Fibroblast of lung (primary cell): Measurements from ENCODE around the gene SBF2. TPM values are rescaled to one million over a fixed set of nuclear protein-coding genes. Genes with fewer than 3 reads are reported as not detected.

Experiments used
- DNase-seq, 2 donors: peaks; one replicate each; pipeline versions ENCODE4 v3.0.0 to v3.0.0-alpha.2; 2010; ENCODE audit warnings: low read depth in 2 of 2
- H2AFZ ChIP-seq: 2 replicates; pipeline ENCODE4 v1.5.1; 2012; ENCODE audit warnings: low read length, control low read depth, inconsistent platforms
- H3K27ac ChIP-seq: 2 replicates; pipeline ENCODE4 v1.5.1; 2011; ENCODE audit warnings: low read length, control low read depth; ENCODE audit not compliant: insufficient read depth
- H3K27me3 ChIP-seq: 2 replicates; pipeline ENCODE4 v1.5.1; 2011; ENCODE audit warnings: mild to moderate bottlenecking, low read length; ENCODE audit not compliant: control insufficient read depth, insufficient read depth
- H3K36me3 ChIP-seq: 2 replicates; pipeline ENCODE4 v1.5.1; 2011; ENCODE audit warnings: low read length; ENCODE audit not compliant: control insufficient read depth, insufficient read depth
- H3K4me1 ChIP-seq: 2 replicates; pipeline ENCODE4 v1.5.1; 2011; ENCODE audit warnings: low read length; ENCODE audit not compliant: control insufficient read depth, insufficient read depth; ENCODE audit errors: extremely low read depth
- H3K4me2 ChIP-seq: 2 replicates; pipeline ENCODE4 v1.5.1; 2011; ENCODE audit warnings: low read length, control low read depth; ENCODE audit not compliant: insufficient read depth; ENCODE audit errors: extremely low read depth
- H3K4me3 ChIP-seq, 4 experiments: fragments of 200-600 bp in 1 of 4; sonication (generic) in 1 of 4; replicated peaks in 1 of 4; 2 replicates each; pipeline ENCODE4 v1.5.1; 2011 to 2016; ENCODE audit warnings: low read length in 4 of 4, low read depth in 3 of 4, mild to moderate bottlenecking in 3 of 4, control low read depth in 2 of 4, inconsistent platforms in 1 of 4, mixed read lengths in 1 of 4; ENCODE audit not compliant: insufficient read depth in 1 of 4; ENCODE audit errors: control extremely low read depth in 1 of 4
- H3K79me2 ChIP-seq: 2 replicates; pipeline ENCODE4 v1.5.1; 2012; ENCODE audit warnings: mild to moderate bottlenecking, low read length, inconsistent platforms; ENCODE audit not compliant: control insufficient read depth, insufficient read depth
- H3K9ac ChIP-seq: 2 replicates; pipeline ENCODE4 v1.5.1; 2011; ENCODE audit warnings: mild to moderate bottlenecking, low read length, control low read depth; ENCODE audit not compliant: insufficient read depth
- H3K9me3 ChIP-seq: 2 replicates; pipeline ENCODE4 v1.5.1; 2012; ENCODE audit warnings: low read depth, low read length; ENCODE audit not compliant: control insufficient read depth, insufficient read depth
- H4K20me1 ChIP-seq: 2 replicates; pipeline ENCODE4 v1.5.1; 2011; ENCODE audit warnings: low read length; ENCODE audit not compliant: control insufficient read depth, insufficient read depth; ENCODE audit errors: extremely low read depth
- EZH2 ChIP-seq: IDR thresholded peaks from 2 replicates; pipeline ENCODE4 v1.5.1; 2012; ENCODE audit warnings: low read length, control low read depth, mild to moderate bottlenecking; ENCODE audit errors: missing control alignments
- polyA plus RNA-seq, 2 donors: library from polyadenylated mRNA; depleted of rRNA in 1 of 2; stranded (reverse) in 1 of 2; unstranded in 1 of 2; fragments of >200 nt; gene quantifications; 2 replicates each; pipeline ENCODE4 v1.2.1, GENCODE V29; 2011 to 2012; ENCODE audit warnings: missing spikeins in 1 of 2
- total RNA-seq: library from RNA; depleted of rRNA; stranded (reverse); fragments of >200 nt; gene quantifications from 2 replicates; pipeline ENCODE4 v1.2.1, GENCODE V29; 2014
- TF ChIP-seq, protein P1 (sequence below), 2 donors: IDR thresholded peaks in 1 of 2; conservative IDR thresholded peaks in 1 of 2; 1 replicate in 1 of 2; 2 replicates in 1 of 2; pipeline ENCODE4 v1.5.1; 2011 to 2012; ENCODE audit warnings: low read length in 2 of 2, control low read depth in 1 of 2, inconsistent platforms in 1 of 2, low read depth in 1 of 2, mild to moderate bottlenecking in 1 of 2

The SBF2 gene
- total and polyA plus RNA-seq, 2 donors (not counting 1 experiment from before 2014, with no cell fraction given): 69.4 to 95.9 TPM

DNA sequence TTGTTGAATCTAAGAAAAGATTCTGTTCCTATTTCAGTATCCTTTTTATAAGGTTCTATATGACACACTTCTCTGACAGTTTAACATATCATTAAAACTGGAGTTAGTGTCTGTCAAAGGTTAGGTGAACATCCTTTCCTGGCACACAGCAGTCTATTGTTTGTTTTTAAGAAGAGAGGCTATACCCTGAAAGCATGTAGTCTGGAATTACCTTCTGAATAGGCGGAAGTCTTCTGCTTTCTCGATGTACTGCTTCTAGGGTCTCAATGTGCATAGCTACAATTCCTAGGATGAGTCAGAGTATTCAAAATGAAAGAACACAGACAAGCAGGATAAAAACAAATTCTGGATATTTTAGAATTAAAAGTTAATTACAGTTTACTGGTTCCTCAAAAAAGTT lies 441.6 kb downstream of the SBF2 start:
- Histone ChIP-seq H3K4me3 (no peak overlapping the region), H2AFZ (no peak overlapping the region), H3K4me1 (peaks cover 8% of the 10 kb centered on the region), H3K4me2 (no peak overlapping the region), H3K36me3 (peaks cover 4% of the 10 kb centered on the region), H4K20me1 (no peaks in the 10 kb centered on the region), H3K27ac (no peak overlapping the region), H3K9me3 (no peaks in the 10 kb centered on the region), H3K79me2 (no peaks in the 10 kb centered on the region), H3K27me3 (no peaks in the 10 kb centered on the region), H3K9ac (no peak overlapping the region)
- DNase-seq: peak in 1 of 2 donors; percentile 56
- TF ChIP-seq, protein P1, sequence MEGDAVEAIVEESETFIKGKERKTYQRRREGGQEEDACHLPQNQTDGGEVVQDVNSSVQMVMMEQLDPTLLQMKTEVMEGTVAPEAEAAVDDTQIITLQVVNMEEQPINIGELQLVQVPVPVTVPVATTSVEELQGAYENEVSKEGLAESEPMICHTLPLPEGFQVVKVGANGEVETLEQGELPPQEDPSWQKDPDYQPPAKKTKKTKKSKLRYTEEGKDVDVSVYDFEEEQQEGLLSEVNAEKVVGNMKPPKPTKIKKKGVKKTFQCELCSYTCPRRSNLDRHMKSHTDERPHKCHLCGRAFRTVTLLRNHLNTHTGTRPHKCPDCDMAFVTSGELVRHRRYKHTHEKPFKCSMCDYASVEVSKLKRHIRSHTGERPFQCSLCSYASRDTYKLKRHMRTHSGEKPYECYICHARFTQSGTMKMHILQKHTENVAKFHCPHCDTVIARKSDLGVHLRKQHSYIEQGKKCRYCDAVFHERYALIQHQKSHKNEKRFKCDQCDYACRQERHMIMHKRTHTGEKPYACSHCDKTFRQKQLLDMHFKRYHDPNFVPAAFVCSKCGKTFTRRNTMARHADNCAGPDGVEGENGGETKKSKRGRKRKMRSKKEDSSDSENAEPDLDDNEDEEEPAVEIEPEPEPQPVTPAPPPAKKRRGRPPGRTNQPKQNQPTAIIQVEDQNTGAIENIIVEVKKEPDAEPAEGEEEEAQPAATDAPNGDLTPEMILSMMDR (conservative IDR thresholded peaks at IDR 0.05 in 1 of 2, IDR thresholded peaks at IDR 0.05 in 1 of 2; ENCODE audit: low read depth in 1 of 2, low read length in 2 of 2): no peak
- no peak for TF ChIP-seq EZH2

- peaks cover 5% of the 10 kb centered on the region for H3K4me1 ChIP-seq
- H3K4me3 ChIP-seq: no peak overlapping the region
- no peak overlapping the region for H3K9ac ChIP-seq
- H3K36me3 ChIP-seq: peaks cover 6% of the 10 kb centered on the region
- no peaks in the 10 kb centered on the region for H4K20me1 ChIP-seq
- no peaks in the 10 kb centered on the region for H3K9me3 ChIP-seq
- no peak overlapping the region for H3K4me2 ChIP-seq
- no peaks in the 10 kb centered on the region for H3K79me2 ChIP-seq
- no peak overlapping the region for H2AFZ ChIP-seq
- no peak overlapping the region for H3K27ac ChIP-seq
- no peaks in the 10 kb centered on the region for H3K27me3 ChIP-seq
- TF ChIP-seq EZH2: no peak
- TF ChIP-seq, protein P1 (conservative IDR thresholded peaks at IDR 0.05 in 1 of 2, IDR thresholded peaks at IDR 0.05 in 1 of 2; ENCODE audit: low read depth in 1 of 2, low read length in 2 of 2): no peak
- DNase-seq: peak in 1 of 2 donors; percentile 65
Measured at GRCh38 chr11:9851366-9851765, 442.7 kb downstream of the SBF2 start.

DNA sequence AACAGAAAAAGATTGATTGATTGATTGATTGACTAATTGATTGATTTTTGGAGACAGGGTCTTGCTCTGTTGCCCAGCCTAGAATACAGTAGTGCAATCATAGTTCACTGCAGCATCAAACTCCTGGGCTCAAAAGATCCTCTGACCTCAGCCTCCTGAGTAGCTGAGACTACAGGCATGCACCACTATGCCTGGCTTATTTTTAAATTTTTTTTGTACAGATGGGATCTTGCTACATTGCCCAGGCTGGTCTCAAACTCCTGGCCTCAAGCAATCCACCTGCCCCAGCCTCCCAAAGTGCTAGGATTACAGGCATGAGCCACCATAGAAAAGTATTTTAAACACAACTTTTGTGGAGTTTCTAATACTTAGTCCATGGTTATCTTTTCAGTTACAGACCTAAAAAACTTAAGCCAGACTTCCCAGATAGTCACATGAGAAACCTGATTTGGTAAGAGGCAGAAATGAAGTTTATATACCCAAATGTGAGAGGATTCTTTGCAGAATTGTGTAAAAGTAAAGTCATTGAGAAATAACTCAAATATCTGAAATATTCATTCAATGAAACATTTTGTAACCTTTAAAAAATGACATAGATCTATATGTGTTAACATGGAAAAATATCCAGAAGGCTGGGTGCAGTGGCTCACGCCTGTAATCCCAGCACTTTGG lies 443.7 kb downstream of the SBF2 start:
- Histone ChIP-seq H3K9ac (no peak overlapping the region), H3K9me3 (no peaks in the 10 kb centered on the region), H3K27ac (no peak overlapping the region), H3K4me2 (no peak overlapping the region), H3K4me1 (peaks cover 2% of the 10 kb centered on the region), H3K27me3 (no peaks in the 10 kb centered on the region), H3K4me3 (no peak overlapping the region), H3K36me3 (peaks cover 7% of the 10 kb centered on the region), H2AFZ (no peak overlapping the region), H3K79me2 (no peaks in the 10 kb centered on the region), H4K20me1 (no peaks in the 10 kb centered on the region)
- no peak for TF ChIP-seq EZH2
- TF ChIP-seq, protein P1 (conservative IDR thresholded peaks at IDR 0.05 in 1 of 2, IDR thresholded peaks at IDR 0.05 in 1 of 2; ENCODE audit: low read depth in 1 of 2, low read length in 2 of 2): no peak
- DNase-seq: no peak
